HTR-8/SVneo (cell line): ENCODE data around the gene PBX2.
"Not testable (repeated sequence)": the region's sequence is repeated elsewhere in the genome, so short reads cannot be mapped to it uniquely, and the experiment has no call there.

Source experiments
- DNase-seq: peaks from one replicate; pipeline ENCODE4 v3.0.0; 2011; ENCODE audit warnings: low spot score, mixed read lengths; ENCODE audit not compliant: insufficient read length
- FAIRE-seq: peaks from 2 replicates; lab custom pipeline; 2011; peaks lifted over from hg19 to GRCh38; lab: Jason Lieb, UNC

PBX2 gene, protein sequence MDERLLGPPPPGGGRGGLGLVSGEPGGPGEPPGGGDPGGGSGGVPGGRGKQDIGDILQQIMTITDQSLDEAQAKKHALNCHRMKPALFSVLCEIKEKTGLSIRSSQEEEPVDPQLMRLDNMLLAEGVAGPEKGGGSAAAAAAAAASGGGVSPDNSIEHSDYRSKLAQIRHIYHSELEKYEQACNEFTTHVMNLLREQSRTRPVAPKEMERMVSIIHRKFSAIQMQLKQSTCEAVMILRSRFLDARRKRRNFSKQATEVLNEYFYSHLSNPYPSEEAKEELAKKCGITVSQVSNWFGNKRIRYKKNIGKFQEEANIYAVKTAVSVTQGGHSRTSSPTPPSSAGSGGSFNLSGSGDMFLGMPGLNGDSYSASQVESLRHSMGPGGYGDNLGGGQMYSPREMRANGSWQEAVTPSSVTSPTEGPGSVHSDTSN

DNA sequence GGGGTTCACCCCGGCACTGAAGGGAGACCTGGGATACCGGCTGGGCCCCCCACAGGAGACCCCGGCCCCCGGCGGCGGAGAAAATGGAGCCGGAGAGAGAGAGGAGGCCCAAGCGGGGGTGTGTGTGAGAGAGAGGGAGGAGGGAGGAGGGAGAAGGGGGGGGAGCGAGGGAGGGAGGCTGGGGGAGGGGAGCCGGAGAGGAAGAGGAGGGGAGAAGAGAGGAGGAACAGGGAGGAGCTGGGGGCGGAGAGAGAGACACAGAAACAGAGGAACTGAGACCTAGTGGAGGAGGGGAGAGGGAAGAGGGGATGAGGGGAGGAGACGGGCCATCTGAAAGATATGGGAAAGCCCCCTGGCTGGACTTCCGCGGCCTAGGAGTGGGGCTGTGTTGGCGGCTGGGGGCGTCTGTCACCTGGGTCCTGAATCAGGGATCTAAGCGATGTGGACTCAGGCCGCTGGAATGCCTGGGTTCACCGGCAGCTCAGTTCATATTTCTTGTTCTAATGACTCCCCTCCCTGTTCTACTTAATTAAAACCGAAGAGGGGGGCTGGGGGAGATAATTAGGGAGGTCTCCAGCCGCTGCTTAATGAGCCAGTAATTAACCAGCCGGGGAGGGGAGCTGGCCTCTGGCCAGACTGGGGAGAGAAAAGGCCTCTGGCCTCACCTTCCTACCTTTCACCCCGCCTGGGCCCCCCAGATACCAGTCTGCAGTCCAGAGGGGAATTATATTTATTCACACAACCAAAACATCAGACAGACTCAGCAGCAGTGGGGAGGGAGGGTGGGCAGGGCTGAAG, at the start of gene PBX2:
Gene PBX2 (minus strand): TSS at position 149 of the 798 bp plus-strand sequence. CDS start 287 bp downstream, outside the sequence.
- DNase-seq, result peak; percentile 70
- no peak for FAIRE-seq

DNA sequence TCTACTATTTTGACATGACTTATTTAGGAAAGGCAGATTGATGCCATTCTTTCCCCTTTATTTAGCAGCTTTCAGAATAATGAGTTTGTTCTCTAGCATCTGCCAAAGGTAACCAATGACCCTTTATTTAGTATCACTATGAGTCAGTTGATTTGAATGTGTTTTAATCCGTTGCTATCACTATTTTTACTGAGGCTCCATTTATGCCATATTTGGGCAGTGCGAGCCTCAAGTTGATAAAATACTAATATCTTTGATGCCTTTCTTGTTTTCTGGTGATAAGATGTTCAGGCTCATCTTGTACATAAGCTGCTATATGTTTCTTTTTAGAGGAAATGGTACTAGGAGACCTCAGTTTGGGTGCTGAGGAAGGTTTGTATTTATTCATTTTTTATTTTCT, 49.5 kb upstream of the PBX2 start:
- FAIRE-seq, result no peak
- DNase-seq, result no peak

DNA sequence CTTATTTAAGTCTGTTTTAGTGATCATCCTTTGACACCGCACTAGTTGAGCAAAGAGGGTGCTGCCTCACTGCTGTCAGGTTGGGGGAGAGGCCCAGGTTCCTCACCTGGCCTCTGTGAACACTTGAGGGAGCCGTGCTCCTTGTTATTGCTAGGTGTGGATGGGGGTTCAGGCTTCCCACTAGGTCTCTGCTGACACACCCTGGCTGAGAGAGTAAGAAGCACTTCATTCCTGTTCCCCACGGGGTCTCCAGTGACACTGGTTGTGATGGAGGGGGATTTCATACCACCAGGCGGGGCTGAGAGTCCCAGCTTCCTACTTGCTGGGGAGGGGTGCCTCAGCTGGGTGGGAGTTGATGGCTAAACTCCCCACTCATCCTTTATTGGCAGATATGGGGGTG, 44.9 kb upstream of the PBX2 start:
- FAIRE-seq, result no peak
- DNase-seq, result peak; percentile 36

DNA sequence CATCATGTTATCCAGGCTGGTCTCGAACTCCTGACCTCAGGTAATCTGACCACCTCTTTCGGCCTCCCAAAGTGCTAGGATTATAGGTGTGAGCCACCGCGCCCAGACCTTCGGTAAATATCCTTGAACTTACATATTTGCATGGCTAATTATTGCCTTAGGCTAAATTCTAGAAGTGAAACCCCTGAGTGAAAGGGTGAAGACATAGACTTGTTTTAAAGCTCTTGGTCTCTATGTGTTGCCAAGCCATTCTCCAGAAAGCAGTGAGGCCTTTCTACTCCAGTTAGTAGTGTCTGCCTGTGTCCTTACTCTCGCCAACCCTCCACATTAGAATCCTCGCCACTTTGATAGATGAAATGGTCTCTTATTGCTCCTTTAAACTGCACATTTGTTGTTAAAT, 36.4 kb upstream of the PBX2 start:
- no peak for DNase-seq
- no peak for FAIRE-seq

DNA sequence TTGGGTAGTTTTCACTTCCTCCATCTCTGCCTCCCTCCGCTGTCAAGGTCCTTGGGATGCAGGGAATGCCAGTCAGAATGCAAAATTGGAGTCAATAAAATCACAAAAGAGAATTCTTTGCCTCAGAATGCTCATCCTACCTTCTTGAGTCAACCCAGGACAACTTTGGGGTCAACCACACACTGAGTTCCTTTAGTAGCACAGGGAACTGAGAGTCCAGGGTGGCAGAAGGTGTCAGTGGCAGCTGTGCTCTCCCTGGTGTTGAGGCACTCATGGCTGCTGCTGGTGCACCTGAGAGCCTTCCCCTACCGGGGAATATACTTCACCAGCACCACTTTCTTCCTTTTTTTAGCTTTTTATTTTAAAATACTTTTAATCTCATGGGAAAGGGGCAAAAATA, 34.7 kb upstream of the PBX2 start:
- FAIRE-seq, result no peak
- DNase-seq, result no peak

DNA sequence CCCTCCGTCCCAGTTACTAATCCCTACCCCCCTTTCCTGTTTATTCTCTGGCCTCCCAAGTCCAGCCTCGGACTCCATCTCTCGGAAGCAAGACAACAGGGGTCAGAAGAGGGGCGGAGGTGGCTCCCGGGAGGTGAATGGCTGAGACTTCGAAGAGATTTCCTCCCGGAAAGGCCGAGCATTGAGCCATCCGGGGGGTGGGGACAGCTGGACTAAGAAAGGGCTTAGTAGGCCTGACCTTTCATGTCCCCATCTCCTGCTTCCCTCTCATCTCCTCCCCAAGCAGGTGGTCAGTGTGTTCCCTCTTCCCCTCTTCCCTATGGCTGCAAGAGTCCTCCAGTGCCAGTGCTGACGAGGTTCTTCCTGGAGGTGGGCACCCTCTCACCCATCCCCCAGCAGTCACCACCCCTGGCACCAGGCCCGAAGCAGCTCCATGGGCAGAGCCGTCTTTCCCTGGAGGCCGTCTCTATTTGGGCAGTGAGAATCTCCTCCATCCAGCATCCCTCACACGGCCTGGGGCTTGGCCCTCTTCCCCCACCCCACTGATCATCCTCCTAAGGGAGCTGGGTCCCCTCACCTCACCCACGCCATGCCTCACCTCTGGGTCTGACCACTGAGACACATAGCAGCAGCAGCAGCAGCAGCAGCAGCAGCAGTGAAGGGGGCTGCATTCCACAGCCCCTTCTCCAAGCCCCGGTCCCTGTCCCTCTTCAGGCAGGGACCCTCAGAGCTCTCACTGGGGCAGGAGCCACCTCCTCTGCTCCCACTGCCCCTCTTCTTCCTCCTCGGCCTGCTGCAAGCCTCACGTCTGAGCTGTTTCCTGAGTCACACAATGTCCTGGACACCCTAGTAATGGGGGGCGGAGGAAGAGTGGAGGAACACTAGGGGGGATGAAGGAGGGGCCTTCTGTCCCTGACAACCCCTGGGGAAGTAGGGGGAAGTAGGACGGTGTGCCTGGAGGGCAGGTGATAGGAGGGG, 33.5 kb upstream of the PBX2 start, which contains the start of gene NOTCH4:
Gene NOTCH4 (minus strand): TSS at position 810 of the 978 bp plus-strand sequence. CDS start 139 bp downstream, at position 671.
- DNase-seq (no peak), FAIRE-seq (no peak)

DNA sequence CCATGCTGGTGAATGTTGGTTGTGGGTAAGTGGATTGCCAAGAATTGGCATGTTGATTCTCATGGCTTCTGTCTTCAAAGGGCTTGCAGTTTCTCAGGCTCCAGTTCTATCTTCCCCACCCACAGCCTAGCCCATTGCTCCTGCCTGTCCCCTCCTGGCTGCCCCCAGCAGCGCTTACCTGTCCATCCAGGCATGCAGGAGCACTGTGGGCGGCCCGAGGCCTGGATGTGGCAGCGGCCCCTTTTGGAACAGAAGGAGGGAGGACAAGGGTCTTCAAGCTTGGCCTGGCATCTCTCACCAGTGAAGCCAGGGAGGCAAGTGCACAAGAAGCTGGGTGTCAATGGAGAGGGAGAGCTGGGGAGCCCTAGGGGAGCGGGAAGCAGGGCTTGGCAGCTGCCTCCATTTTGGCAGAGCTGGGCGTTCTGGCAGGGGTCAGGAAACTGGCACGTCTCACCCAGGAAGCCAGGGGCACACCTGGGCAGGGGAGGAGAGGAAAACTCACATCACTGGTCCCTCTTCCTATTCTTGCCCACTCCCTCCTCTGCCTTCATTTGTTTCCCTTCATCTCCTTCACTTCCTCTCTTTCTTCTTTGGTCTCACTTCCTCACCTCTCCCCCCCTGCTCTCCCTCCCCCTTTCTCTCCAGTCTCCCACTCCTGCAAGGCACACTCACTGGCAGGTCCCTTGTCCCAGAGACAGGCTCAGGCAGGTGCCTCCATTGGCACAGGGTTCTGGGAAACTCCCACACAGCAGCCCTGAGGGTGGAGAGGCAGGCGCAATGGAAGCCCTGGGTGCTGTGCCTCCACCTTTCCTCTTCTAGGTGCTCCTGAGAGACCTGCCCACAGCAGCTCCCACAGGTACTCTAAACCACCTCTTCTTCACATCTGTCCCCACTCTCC, 32.6 kb upstream of the PBX2 start:
- DNase-seq (no peak), FAIRE-seq (no peak)

DNA sequence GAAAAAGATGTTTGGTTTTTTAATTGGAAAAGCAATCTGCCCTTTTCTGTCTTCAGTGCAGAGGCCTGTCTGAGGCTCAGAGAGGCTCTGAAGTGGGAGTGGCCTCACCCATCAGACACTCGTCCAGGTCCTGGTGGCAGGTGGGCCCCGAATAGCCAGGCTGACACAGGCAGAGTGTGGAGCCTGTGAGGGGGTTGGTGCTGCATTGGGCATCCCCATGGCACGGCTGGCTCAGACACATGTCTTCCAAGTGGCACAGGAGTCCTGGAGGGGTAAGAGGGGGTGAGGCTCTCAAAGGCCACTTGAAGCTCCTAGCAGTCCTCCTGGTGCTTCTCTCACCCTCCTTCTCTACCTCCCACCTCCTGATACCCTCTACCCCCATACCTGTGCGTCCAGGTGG, 30.0 kb upstream of the PBX2 start:
- no peak for DNase-seq
- FAIRE-seq, result no peak

DNA sequence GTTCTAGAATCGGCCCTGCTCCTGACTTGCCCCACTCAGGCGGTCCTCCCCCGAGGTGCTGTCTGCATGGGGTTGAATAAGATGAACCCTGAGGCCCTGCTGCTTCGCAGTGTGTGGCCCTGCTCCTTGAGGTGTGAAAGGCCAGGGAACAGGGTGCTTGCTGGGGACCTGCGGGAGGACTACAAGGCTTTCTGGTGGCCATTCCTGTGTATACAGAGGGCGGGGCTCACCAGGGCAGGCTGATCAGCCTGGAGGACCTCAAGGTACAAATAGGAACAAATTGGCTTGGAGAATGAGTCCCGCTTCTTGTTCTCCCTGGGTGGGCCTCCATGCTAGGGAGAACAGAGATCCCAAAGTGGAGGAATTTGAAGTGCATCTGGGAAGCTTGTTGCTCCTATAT, 28.2 kb upstream of the PBX2 start:
- FAIRE-seq, result no peak
- no peak for DNase-seq

DNA sequence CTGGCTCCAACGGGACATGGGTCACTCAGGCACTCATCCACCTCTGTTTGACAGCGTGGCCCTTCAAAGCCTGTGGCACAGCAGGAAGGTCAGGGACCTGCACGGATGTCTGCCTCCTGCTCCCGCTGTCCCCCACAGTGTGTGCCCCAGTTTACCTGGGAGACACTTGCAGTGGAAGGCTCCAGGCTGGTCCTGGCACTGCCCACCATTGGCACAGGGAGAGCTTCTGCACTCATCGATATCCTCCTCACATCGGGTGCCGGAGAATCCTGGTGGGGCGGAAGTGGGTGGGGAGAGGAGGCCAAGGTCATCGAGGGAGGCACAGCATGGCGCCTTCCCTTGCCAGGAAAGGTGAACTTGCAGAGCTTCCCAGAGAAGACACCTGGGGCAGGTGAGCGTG, 27.0 kb upstream of the PBX2 start:
- FAIRE-seq (no peak), DNase-seq (no peak)

DNA sequence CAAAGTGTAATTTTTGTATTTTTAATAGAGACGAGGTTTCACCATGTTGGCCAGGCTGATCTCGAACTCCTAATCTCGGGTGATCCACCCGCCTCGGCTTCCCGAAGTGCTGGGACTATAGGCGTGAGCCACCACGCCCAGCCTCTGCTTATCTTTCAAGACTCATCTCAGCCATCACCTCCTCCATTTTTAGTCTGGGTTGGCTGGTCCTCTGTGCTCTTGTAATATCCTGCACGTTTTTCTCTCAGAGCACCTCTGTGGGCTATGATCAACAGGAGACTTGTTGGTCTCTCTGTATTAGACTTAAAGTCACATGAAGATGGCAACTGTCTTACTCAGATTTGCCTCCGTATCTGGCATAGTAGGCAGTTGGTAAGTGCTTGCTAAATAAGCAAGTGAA, 26.3 kb upstream of the PBX2 start:
- no peak for FAIRE-seq

DNA sequence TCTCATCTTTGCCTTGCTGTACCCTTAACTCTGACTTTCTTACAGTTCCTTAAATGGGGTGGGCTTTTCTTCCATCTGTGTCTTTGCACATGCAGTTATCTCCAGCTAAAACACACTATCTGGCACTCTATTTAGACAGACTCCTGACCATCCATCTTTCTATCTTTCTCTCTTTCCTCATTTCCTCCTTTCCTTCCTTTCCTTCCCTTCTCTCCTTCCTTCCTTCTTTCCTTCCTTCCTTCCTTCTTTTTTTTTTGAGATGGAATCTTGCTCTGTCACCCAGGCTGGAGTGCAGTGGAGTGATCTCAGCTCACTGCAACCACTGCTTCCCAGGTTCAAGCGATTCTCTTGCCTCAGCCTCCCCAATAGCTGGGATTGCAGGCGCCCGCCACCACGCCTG, 25.6 kb upstream of the PBX2 start:
- FAIRE-seq, result no peak

More for the DNA sequence above, 26.3 kb upstream of the PBX2 start:
- no peak for DNase-seq

DNA sequence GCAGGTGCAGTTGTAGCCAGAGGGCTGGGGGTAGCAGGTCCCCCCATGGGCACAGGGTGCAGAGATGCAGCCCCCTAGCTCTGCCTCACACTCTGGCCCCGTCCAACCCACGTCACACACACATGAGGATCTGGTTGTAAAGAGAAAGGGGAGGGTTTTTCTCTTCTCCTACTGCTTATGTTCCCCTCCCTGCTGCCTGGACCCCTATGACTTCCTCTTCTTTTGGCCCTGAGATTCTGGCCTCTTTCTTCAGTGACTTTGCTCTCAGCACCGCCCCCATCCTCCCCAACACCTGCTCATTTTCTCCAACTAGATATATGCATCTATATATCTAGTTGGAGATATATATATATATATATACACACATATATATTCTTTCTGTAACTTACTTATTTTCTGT, 24.1 kb upstream of the PBX2 start:
- no peak for DNase-seq
- FAIRE-seq, result no peak

More for the DNA sequence above, 25.6 kb upstream of the PBX2 start:
- DNase-seq, result no peak

DNA sequence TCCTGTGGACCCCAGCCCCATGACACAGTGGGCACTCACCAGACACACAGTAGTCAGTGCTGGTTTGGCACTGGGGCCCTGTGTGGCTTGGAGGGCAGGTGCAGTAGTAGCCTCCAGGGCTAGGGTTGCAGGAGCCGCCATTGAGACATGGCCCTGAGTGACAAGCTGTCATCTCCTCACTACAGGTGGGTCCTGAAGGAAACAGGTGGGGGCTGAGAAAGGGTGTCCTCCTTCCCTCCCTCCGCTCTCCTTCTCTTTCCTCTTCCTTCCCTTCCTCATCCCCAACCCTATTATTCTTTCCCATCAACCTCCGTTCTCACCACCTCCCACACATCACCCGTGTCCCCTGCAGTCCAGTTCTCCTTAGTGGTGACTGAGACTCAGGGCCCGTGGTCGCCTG, 23.6 kb upstream of the PBX2 start:
- no peak for FAIRE-seq
- DNase-seq, result no peak

DNA sequence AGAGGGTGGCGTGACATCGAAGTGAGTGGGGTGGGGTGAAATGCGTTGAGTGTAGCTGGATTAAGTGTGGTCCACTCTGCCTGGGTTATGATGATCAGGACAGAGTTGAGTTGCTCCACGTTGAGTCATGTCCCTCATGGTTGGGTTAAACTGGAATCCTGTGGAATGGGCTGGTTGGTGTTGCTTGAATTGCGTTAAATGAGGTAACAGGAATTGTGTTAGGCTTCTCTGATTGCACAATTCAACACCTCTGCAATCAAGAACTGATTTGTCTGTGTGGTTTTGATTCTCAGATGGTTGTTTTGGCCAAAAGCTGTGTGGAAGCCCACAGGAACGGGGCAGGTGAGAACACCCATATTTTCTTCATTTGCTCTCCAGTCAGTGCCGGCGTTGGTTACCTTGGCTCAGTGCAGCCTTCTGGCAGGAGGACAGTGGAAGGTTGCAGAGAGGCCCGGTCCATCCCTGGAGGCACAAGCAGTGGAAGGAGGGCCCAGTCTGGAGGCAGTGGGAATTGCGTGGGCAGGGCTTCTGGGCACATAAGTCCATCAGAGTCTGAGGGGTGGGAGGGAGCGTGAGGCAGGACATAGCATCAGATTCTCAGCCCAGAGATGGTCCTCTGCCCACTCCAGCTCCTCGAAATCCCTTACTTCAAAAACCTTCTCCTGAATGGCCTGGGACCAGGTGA, 22.2 kb upstream of the PBX2 start:
- DNase-seq (no peak), FAIRE-seq (peak; percentile 38)

DNA sequence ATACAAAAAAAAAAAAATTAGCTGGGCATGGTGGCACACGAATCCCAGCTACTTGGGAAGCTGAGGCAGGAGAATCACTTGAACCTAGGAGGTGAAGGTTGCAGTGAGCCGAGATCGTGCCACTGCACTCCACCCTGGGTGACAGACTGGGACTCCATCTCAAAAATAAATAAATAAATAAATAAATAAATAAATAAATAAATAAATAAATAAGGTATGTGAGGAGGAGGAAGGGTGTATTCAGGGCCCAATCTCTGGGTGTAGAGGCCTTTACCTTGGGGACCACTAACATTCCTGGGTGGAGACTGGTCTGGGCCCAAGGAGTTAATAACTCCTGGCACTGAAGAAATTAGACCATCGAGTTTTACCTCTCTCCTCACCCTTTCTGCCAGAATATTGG, 21.4 kb upstream of the PBX2 start:
- DNase-seq, FAIRE-seq: not testable (repeated sequence)

DNA sequence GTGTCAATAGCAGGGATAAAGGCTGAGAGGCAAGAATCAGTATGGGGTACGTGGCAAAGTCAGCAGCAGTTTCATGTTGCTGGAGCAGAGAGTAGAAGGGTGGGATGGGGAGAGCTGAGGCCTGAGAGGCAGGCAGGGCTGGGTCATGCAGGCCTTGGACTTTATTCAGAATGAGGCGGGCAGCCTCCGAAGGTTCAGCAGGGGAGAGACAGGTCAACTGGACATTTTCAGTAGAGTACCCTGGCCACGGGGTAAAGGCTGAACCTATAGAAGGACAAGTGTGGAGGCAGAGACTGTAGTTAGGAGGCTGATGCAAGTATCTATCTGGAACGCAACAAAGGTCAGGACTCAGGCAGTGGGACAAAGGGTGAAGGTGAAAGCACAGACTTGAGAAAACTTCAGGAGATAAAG, 20.2 kb upstream of the PBX2 start:
- DNase-seq, result no peak
- FAIRE-seq, result no peak

DNA sequence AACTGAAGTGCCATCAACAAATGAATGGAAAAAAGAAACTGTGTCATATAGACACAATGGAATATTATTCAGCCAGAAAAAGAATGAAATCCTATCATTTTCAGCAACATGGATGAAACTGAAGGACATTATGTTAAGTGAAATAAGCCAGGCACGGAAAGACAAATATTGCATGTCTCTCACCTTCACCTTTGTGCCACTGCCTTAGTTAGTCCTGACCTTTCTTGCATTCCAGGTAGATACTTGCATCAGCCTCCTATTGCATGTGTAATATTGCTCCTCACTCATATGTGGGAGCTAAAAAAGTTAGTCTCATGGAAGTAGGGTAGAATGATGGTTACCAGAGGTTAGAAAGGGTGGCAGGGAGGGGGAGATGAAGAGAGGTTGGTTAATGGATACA, 19.0 kb upstream of the PBX2 start:
- FAIRE-seq, result no peak
- DNase-seq, result no peak
